HepG2 (cell line): ENCODE results near the gene FAM174C. TPM values are rescaled to one million over a fixed set of nuclear protein-coding genes. Genes with fewer than 3 reads are reported as not detected.

Experiments
- IKZF5 ChIP-seq: IDR thresholded peaks from 2 replicates; pipeline ENCODE4 v1.6.1; 2018; ENCODE audit warnings: missing genetic modification reagents, mild to moderate bottlenecking, missing compliant biosample characterization
- KDM6A ChIP-seq: IDR thresholded peaks from 2 replicates; pipeline ENCODE4 v1.6.1; 2016; ENCODE audit warnings: low read depth
- KLF9 ChIP-seq: IDR thresholded peaks from 2 replicates; pipeline ENCODE4 v1.6.1; 2016; ENCODE audit warnings: low read depth
- LBX2 ChIP-seq: sonication (generic); formaldehyde crosslinking; IDR thresholded peaks from 2 replicates; pipeline ENCODE4 v1.5.0; 2020; ENCODE audit warnings: missing genetic modification reagents, mild to moderate bottlenecking, borderline replicate concordance
- PREB ChIP-seq: sonication (generic); formaldehyde crosslinking; IDR thresholded peaks from 2 replicates; pipeline ENCODE4 v1.4.0; 2020; ENCODE audit warnings: missing genetic modification reagents
- RBFOX2 ChIP-seq: fragments of 200-400 bp; formaldehyde crosslinking; IDR thresholded peaks from 2 replicates; pipeline ENCODE4 v1.6.1; 2017; ENCODE audit warnings: low read depth, mild to moderate bottlenecking, low read length
- ZBTB10 ChIP-seq: sonication (generic); formaldehyde crosslinking; IDR thresholded peaks from 2 replicates; pipeline ENCODE4 v1.4.0; 2020; ENCODE audit warnings: missing genetic modification reagents, borderline replicate concordance
- ZNF17 ChIP-seq: sonication (generic); formaldehyde crosslinking; IDR thresholded peaks from 2 replicates; pipeline ENCODE4 v1.5.0; 2020; ENCODE audit warnings: mild to moderate bottlenecking, missing genetic modification reagents
- ZNF18 ChIP-seq: sonication (generic); formaldehyde crosslinking; IDR thresholded peaks from 2 replicates; pipeline ENCODE4 v1.8.0; 2022; ENCODE audit warnings: mild to moderate bottlenecking, missing genetic modification reagents; ENCODE audit not compliant: insufficient replicate concordance
- ZNF253 ChIP-seq: sonication (generic); formaldehyde crosslinking; IDR thresholded peaks from 2 replicates; pipeline ENCODE4 v1.8.0; 2022; ENCODE audit warnings: mild to moderate bottlenecking, missing genetic modification reagents, borderline replicate concordance
- ZNF275 ChIP-seq: sonication (generic); formaldehyde crosslinking; IDR thresholded peaks from 2 replicates; pipeline ENCODE4 v1.8.0; 2022; ENCODE audit warnings: missing genetic modification reagents, mild to moderate bottlenecking, inconsistent platforms, borderline replicate concordance
- ZNF576 ChIP-seq: sonication (generic); formaldehyde crosslinking; IDR thresholded peaks from 2 replicates; pipeline ENCODE4 v1.4.0; 2020; ENCODE audit warnings: mild to moderate bottlenecking, missing genetic modification reagents
- ZNF687 ChIP-seq: sonication (generic); formaldehyde crosslinking; IDR thresholded peaks from 2 replicates; pipeline ENCODE4 v1.5.1; 2020; ENCODE audit warnings: mild to moderate bottlenecking, missing genetic modification reagents, moderate library complexity
- ZNF775 ChIP-seq: sonication (generic); formaldehyde crosslinking; IDR thresholded peaks from 2 replicates; pipeline ENCODE4 v1.4.0; 2020; ENCODE audit warnings: missing genetic modification reagents, mild to moderate bottlenecking, moderate library complexity, borderline replicate concordance
- polyA plus RNA-seq, 8 experiments: library from polyadenylated mRNA; depleted of rRNA in 3 of 8; stranded (reverse) in 7 of 8; unstranded in 1 of 8; fragments of >200 nt; fragmentation: Illumina TruSeq in 4 of 8; extraction: Trizol in 4 of 8; gene quantifications; 2 replicates each; pipeline versions ENCODE4 v1.2.1 to v1.2.3, GENCODE V29; 2011 to 2016; ENCODE audit warnings: low read depth in 4 of 8, missing spikeins in 1 of 8, mixed read lengths in 1 of 8; ENCODE audit not compliant: insufficient read depth in 1 of 8
- total RNA-seq, 5 experiments: library from RNA; depleted of rRNA; stranded (reverse); fragments of >200 nt; fragmentation: Illumina TruSeq; extraction: Trizol; gene quantifications; 2 replicates each; pipeline ENCODE4 v1.2.3, GENCODE V29; 2016; ENCODE audit warnings: low read depth in 1 of 5

The FAM174C gene
- total and polyA plus RNA-seq, 2 of the 13 experiments (the other 11 are each of a cell fraction or from before 2014, with no cell fraction given), result 19.5 to 31.3 TPM

GRCh38 chr19:1304197-1304924 is 29.0 kb downstream of the FAM174C start (continued):
- no peak for TF ChIP-seq ZNF775 (CRISPR knock-in tag)
- no peak for TF ChIP-seq IKZF5
- no peak for TF ChIP-seq PREB (CRISPR knock-in tag)
- no peak for TF ChIP-seq ZNF253
- peak; percentile 92 for TF ChIP-seq ZNF687
- no peak for TF ChIP-seq ZBTB10 (CRISPR knock-in tag)
- 0 out of 2 replicates have a peak, but pooled peaks have one; percentile 19 for TF ChIP-seq KDM6A
- no peak for TF ChIP-seq ZNF275 (CRISPR knock-in tag)
- TF ChIP-seq ZNF576 (CRISPR knock-in tag), result no peak
- 0 out of 2 replicates have a peak, but pooled peaks have one; percentile 23 for TF ChIP-seq RBFOX2
- TF ChIP-seq KLF9 (CRISPR knock-in tag), result no peak
- TF ChIP-seq LBX2 (CRISPR knock-in tag), result no peak; the same call in 1 of the 2 replicates
- no peak for TF ChIP-seq ZNF18 (CRISPR knock-in tag)
- no peak for TF ChIP-seq ZNF17 (CRISPR knock-in tag)
